NCI-H128 (cell line): ENCODE results near the gene PSKH1.

Source experiments
- DNase-seq: peaks from one replicate; lab custom pipeline; 2025; ENCODE audit not compliant: unreplicated experiment; lab: John Stamatoyannopoulos, UW

Gene PSKH1

GRCh38 chr16:67977005-67977404, 84.0 kb downstream of the PSKH1 start:
- DNase-seq = no peak

- DNase-seq = no peak
Observed at GRCh38 chr16:67977469-67978227, 84.6 kb downstream of the PSKH1 start.
